GM19099 (cell line): ENCODE results near the gene CHRM4.

Source experiments
- POLR2A ChIP-seq: IDR thresholded peaks from 3 replicates; pipeline ENCODE4 v1.6.1; 2011; ENCODE audit warnings: low read depth; ENCODE audit not compliant: insufficient read length; ENCODE audit errors: extremely low read depth

Gene CHRM4

DNA sequence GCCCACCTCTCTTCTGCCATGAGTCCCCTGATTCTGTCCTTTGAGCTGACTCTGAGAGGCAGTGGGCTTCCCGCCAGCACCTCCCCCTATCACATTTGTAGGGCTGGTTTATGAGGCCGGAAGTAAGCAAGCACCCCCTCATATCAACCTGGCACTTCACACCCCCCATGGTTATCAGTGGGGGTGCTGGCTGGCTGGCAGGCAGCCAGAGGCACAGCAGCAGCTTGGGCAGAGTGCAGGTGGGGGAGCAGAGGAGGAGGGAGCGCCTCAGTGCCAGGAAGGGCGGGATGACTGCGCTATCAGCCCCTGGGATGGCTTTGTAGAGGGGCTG, 22.9 kb upstream of the CHRM4 start:
- TF ChIP-seq POLR2A: no peak

DNA sequence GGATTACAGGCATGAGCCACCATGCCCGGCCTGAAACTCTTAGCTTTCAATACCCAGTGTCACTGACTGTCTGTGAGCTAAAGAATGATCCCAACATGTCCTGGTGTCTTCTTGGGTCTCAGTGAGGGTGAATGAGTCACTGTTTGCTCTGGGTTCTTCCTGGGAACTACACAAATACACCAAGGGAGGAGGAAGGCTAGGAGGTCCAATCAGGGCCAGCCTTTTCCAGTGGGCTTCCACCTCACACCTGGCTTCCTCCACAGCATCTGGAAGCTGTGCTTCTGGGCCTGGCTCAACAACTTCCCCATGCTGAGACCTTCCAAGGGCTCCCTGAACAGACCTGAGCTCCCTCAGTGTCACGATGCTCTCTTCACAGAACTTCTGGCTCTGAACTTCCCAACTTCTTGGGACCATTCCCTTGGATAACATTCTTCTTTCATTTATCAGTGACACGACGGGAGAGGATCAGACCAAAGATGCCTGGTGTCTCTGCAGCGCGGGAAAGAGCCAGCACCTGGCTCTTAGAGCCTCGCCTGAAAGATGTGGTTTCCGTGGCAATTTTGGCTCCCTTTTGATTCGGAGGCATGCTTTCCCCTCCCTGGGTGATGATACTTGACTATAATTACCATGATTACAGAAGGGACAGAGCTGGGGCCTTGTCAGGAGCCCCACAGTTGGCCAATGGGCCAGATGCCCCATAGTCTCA, 22.3 kb upstream of the CHRM4 start:
- no peak for TF ChIP-seq POLR2A

DNA sequence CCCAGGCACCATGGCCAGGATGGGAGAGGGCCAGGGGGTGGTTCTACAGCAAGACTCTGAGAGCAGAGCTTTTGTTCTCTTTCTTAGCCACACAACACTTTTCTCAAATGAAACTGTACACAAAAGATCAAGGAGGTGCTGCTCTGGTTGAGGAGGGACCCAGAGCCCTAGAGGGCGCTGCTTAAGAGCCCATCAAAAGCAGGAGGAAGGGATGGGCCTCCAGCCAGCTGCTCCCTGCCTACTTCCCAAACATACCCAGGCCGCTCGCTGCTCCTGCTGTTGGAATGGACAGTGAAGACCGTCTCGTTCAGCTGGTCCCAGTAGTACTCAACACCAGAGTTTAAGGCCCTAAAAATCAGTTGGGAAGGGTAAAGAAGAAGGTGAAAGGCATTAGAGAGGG, 18.4 kb upstream of the CHRM4 start:
- TF ChIP-seq POLR2A: no peak

DNA sequence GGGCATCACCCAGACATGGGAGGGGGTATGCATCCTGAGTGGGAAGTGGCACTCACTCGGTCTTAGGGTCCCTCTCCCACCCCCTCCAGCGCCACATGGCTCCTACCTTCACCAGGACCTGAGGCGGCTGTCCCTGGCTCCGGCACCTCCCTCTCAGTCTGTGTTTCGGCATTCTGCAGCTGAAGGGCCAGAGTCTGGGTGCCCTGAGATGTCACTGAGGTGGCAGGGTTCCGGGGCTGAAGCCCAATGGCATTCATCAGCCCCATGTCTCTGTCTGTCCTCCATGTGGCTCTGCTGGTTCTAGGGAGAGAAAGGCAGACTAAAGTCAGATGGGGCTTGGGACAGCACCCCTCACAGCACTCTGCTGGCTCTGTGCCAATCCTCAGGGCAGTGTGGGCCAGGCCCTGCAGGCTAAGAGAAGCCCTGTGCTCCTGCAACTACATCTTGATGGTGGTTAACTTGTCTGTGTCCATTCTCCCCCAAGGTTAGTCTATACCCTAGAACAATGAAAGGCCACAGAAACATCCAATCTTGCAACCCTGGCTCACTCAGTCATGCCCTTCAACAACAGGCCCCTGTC, 16.9 kb upstream of the CHRM4 start:
- no peak for TF ChIP-seq POLR2A

DNA sequence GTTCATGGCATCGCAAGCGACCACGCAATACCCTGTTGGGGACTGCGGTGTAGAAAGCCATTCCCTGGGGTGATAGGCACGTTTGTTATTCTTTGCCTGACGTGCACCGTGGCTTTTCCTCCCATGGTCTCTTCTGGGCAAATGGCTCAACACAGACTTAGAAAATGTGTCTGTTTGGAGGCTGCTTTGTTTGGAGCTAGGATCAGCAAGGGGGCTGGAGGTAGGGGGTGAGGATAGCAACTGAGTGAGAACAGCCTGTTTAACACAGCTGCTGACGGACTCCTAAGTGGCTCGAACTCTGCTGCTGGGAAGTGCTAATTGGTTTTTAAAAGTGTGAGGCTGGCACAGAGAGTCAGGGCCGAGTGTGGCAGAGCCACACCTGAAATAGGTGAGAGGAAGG, 16.1 kb upstream of the CHRM4 start:
- no peak for TF ChIP-seq POLR2A

DNA sequence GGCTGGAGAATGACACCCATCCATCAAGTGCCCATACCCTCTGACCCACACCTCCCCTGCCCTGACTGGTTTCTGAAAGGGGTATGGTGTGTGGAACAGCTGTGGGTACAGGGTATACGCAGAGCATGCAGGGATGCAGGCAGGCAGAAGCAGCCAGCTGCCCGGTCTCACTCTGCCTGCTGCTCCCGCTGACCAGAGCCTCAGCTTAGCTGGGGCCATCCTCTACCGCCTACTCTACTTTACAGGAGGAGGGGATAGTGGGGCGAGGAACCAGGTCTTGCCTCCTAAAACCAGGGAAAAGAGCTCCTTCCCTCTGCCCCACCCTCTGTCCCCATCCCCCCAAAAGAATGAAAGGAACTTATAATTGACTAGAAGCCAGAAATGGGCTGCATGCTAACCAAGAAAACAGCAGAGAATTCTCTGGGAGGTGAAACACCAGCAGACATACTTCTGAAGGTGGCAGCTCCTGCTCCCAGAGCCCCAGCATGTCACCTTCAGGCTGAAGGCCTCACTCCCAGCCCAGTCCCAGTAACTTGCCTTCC, 13.0 kb upstream of the CHRM4 start:
- TF ChIP-seq POLR2A: no peak

DNA sequence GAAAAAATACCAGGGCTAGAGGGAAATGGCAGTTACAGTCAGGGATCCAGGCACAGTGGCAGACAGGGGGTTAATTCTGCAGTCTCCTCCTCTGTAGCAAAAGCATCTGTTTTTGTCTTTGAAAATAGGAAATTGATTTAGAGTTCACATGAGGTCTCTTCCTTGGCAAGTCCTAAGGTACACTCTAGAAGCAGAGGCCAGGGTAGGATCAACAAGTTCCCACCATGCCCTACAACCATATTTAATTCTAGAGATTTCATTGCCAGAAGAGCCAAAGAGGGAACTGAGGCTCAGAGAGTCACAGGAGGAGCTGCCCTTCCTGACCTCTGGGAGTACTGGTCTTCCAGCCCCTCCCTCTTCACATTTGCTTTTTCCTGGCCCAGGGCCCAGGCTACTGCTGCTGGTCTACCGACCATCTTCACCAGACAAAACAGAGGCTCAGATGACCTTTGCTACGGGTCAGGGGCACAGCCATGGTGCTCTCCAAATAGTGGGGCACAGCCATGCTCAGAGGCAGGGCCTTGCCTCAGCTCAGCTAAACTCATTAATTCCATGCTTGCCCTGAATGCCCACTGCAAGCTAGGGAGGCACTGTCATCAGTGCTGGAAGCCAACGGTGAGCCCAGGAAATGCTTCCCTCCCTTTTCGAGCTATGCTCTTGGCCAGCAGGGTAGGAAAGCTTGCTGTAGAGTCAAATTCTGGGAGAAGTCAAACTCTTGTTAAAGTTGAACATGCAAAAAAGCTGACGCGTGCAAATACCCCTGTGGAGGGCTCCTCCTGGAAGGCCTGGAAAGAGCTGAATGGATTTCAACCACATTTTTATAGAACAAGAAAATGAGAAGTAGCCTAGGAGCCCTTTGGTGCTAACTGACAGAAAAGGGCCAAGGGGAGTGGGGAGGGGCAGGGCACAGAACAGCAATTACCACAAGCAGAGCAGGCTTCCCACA, 11.7 kb upstream of the CHRM4 start:
- TF ChIP-seq POLR2A: no peak

DNA sequence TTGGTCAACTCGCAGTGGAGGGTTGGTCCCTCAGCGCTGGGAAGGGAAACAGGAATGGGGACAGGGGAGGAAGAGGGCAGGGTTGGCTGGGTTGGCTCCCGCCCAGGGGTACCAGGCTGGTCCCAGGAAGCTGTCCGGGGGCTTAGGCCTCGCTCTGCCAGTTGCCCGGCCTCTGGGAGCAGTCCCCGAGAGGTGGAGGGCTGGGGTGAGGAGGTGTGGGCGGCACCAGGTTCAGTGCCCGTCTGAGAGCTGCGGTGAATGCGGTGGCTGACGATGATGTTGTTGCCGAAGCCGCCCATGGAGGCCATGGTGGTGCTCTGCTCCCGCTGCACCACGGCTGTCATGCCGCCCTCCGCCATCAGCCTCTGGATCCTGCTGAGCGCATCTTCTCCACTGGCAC, 6.0 kb upstream of the CHRM4 start:
- no peak for TF ChIP-seq POLR2A

DNA sequence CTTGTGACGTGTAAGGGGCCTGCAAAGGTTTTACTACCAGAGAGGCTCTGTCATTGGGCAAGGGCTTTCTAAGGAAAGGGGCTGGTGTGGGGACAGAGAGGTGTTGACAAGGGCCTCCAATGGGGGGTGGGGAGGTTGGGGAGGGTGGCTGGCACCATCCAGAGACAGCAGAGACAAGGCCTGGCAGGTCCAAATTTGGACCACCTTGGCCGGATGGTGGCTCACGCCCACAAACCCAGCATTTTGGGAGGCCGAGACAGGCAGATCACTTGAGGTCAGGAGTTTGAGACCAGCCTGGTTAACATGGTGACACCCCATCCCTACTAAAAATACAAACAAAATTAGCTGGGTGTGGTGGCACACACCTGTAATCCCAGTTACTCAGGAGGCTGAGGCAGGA, 2.2 kb upstream of the CHRM4 start:
- TF ChIP-seq POLR2A: no peak

DNA sequence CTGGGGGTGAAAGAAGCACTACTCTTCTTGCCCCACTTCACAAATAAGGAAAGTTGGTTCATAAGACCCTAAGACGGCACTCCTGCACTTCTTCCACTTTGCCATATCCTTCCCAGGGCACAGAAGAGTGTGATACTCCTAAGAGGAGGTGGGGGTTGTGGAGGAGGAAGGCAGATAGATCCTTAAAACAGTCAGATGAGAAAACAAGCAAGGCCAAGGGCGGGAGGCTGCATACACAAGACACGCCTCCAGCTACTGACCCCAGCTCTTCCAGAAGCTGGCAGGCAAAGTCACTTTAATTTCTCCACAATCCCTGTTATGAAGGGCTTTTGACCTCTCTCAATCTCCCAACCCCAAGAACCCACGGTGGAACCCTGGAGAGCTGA, 1.6 kb upstream of the CHRM4 start:
- TF ChIP-seq POLR2A: no peak

DNA sequence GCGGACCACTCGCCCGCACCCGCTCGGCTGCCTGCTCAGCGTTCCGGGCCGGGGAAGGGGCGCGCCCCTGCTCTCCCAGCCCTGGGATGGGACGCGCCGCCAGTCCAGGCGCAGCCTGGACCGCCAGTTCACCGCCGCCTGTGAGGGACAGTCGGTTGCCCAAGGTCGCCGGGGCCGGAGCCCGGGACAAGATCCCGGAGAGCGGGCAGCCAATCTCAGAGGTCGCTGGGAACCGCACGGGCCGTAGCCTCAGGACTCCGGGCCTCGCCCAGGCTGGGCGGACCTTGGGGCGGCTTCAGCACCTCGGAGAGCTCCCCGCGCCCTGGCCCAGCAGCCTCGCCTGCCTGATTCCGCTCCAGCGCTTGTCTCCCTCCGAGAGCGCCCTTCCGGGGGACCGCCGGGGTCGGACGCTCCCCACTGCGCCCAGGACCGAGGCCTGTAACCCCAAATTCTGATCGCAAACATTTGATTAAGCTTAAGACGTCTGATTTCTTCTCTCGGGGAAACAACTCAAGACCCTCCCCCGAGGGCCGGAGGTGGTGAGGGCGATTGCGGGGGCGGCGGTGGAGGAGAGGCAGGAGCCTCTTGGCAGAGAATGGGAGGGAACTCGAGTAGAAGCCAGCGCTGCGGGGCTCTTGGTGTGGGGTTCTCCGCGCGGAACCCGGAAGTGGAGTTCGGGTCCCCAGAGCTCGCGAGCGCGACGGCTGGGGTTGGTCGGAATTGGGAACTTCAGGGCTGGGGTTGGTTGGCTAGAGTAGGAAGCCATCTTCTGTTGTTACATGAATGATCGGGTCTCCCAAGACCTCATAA, 1.1 kb upstream of the CHRM4 start:
- no peak for TF ChIP-seq POLR2A

DNA sequence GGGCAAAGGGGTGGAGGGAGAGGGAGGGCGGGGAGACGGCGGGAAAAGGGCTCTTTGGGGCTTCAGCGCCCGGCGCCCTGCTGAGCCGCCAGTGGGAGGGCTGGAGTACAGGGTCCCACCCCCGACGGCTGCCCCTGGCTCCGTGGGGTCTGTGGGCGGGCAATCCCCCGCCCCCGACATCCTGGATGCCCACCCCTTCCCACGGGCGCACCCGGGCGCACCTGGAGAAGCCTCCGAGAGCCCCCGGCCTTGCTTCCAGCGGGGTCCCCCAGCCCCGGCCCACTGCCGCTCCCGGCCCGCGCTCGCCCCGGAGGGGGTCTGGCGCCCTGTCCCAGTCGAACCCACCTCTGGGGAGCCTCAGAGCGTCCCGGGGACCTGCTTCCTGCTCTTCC, 394 bp downstream of the CHRM4 start:
- TF ChIP-seq POLR2A: no peak

DNA sequence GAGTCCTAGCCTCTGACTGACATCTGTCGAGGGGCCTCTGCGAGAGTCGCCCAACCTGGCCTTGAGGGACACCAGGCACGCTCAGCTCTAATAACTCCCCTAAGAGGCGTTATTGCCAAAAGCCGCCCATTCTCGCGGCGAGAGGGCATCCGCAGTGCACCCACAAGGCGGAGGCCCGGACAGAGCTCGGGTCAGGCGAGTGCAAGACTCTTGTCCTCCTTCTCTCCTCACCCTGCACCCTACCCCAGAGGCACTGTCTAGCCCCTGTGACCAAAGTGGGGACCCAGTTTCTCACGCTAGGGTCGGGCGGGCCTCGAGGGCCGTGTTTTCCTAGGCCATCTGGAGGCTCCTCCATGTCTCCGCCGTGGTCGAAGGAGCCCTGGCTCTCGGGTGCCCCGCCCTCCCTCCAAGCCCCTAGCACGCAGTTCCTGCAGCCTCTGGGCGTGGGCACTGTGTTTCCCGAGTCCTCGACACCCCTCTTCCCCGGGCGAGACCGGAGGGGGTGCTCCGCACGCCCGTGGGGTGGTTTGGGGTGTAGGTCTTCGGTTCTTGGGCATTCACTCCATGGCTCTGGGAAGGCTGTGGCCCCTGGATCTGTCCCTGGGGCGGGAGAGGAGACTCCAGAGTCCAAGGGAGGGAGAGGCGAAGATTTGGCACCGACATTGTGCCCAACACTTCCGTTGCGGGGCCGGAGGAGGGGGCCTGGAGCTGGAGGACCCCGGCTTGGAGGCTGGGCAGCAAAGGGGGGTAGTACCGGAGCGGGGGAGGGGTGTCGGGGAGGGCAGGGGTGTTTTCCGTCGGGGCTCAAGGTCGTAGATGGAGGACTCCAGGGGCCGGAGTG, 1.0 kb downstream of the CHRM4 start:
- no peak for TF ChIP-seq POLR2A
